Naive thymus-derived CD4-positive, alpha-beta T cell (primary cell): ENCODE data around the gene MYCN. TPM values are rescaled to one million over a fixed set of nuclear protein-coding genes. Genes with fewer than 3 reads are reported as not detected.

Experiments
- ATAC-seq: fragments of 150-1000 bp; cut with Tn5 transposase; 2 replicates; pipeline ENCODE4 v1.10.0; 2021; ENCODE audit warnings: mild to moderate bottlenecking, moderate library complexity
- CTCF ChIA-PET: fragments of 350-600 bp; sonication (Branson Sonifier 250); formaldehyde crosslinking; loops from one replicate; lab custom pipeline; 2021; ENCODE audit warnings: antibody characterized with exemption; lab: Charles Lee
- POLR2A ChIA-PET: fragments of 350-600 bp; sonication (Branson Sonifier 250); formaldehyde crosslinking; loops from one replicate; lab custom pipeline; 2021; ENCODE audit warnings: antibody characterized with exemption, inconsistent platforms; lab: Charles Lee
- DNase-seq, 9 donors: peaks; one replicate each; pipeline versions ENCODE4 v3.0.0 to v3.0.0-alpha.2; 2020 to 2022; ENCODE audit warnings: mixed read lengths in 1 of 9
- H3K27ac ChIP-seq: one replicate; pipeline ENCODE4 v1.7.0; 2013; ENCODE audit warnings: mild to moderate bottlenecking, low read depth, low read length, moderate library complexity
- H3K27me3 ChIP-seq, 2 donors: one replicate each; pipeline ENCODE4 v1.7.0; 2013; ENCODE audit warnings: low read length in 2 of 2, mild to moderate bottlenecking in 2 of 2, moderate library complexity in 2 of 2; ENCODE audit not compliant: control insufficient read depth in 2 of 2, insufficient read depth in 2 of 2
- H3K36me3 ChIP-seq, 3 experiments: 1 replicate in 2 of 3; 2 replicates in 1 of 3; pipeline ENCODE4 v1.7.0; 2013; ENCODE audit warnings: low read length in 3 of 3, mild to moderate bottlenecking in 3 of 3, moderate library complexity in 1 of 3; ENCODE audit not compliant: insufficient read depth in 3 of 3, control insufficient read depth in 2 of 3
- H3K4me1 ChIP-seq, 2 donors: one replicate each; pipeline ENCODE4 v1.7.0; 2013; ENCODE audit warnings: low read length in 2 of 2, mild to moderate bottlenecking in 2 of 2, moderate library complexity in 1 of 2; ENCODE audit not compliant: control insufficient read depth in 2 of 2, insufficient read depth in 2 of 2
- H3K4me3 ChIP-seq: 2 replicates; pipeline ENCODE4 v1.7.0; 2013; ENCODE audit warnings: mild to moderate bottlenecking, low read length
- H3K9me3 ChIP-seq, 3 experiments: 1 replicate in 2 of 3; 2 replicates in 1 of 3; pipeline ENCODE4 v1.7.0; 2013; ENCODE audit warnings: low read length in 3 of 3; ENCODE audit not compliant: control insufficient read depth in 2 of 3
- H3K27ac Mint-ChIP-seq, 9 donors: one replicate each; pipeline ENCODE4 v1.8.0; 2020 to 2022; ENCODE audit warnings: mixed read lengths in 9 of 9, mild to moderate bottlenecking in 8 of 9, moderate library complexity in 5 of 9, inconsistent platforms in 2 of 9
- H3K27me3 Mint-ChIP-seq, 5 donors: one replicate each; pipeline ENCODE4 v1.8.0; 2021 to 2022; ENCODE audit warnings: mixed read lengths in 5 of 5, mild to moderate bottlenecking in 1 of 5
- H3K36me3 Mint-ChIP-seq, 5 donors: one replicate each; pipeline ENCODE4 v1.8.0; 2020 to 2022; ENCODE audit warnings: mixed read lengths in 5 of 5, mild to moderate bottlenecking in 3 of 5, inconsistent platforms in 1 of 5
- H3K4me1 Mint-ChIP-seq, 7 donors: one replicate each; pipeline ENCODE4 v1.8.0; 2020 to 2022; ENCODE audit warnings: mixed read lengths in 7 of 7, mild to moderate bottlenecking in 3 of 7, inconsistent platforms in 1 of 7
- H3K4me3 Mint-ChIP-seq, 10 donors: one replicate each; pipeline ENCODE4 v1.8.0; 2020 to 2022; ENCODE audit warnings: mild to moderate bottlenecking in 10 of 10, mixed read lengths in 10 of 10, moderate library complexity in 6 of 10, inconsistent platforms in 2 of 10
- H3K9me3 Mint-ChIP-seq, 11 donors: one replicate each; pipeline ENCODE4 v1.8.0; 2020 to 2022; ENCODE audit warnings: mixed read lengths in 11 of 11, mild to moderate bottlenecking in 4 of 11, inconsistent platforms in 1 of 11, moderate library complexity in 1 of 11
- intact Hi-C, 2 donors: fragments of 100-400 bp; cut with micrococcal nuclease; formaldehyde crosslinking; loops; one replicate each; pipeline ENCODE4 v1.15.1; 2023
- polyA plus RNA-seq, 2 donors: library from polyadenylated mRNA; unstranded; fragments of 300-500 nt; fragmentation: Illumina TruSeq; gene quantifications; one replicate each; pipeline ENCODE4 v1.2.3, GENCODE V29; 2021
- total RNA-seq, 6 experiments: library from RNA in 5 of 6; stranded (reverse) in 5 of 6; gene quantifications; 1 replicate in 5 of 6; 2 replicates in 1 of 6; pipeline ENCODE4 v1.2.3 and lab custom pipeline; 2021 to 2026

The MYCN gene
- total and polyA plus RNA-seq, 7 experiments from 2014 or later = 0.21 to 2.3 (median 0.47) TPM; not detected in 3

DNA sequence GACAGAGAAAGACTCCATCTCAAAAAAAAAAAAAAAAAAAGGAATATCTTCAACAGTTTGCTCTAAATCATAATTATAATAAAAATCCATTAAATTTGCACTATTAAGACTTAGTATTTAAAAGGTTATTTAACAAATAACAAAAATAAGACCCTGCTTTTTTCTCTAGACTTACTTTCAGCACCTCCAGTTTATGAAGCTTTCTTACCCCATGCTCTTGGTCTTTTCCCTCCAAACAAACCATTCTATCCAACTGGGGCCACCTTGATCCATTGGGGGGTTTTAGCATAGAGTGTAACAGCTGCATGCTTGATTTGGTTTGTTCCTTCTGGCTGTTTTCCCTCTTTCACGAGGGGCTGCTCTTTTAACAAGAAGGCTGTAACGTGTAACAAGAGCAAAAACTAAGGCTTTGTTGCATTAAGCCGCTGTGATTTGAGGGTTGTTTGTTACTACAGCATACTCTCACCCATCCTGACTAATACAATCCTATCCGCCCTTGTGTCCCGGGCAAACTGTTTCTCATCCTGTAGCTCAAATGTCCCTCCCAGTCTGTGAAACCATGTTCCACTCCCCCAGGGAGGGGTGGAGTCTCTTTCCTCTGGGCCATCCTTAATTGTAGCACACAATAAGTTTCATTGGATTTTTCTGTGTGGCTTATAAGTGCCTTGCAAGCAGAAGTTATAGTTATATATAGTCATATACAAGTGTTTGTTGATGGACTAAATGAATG is 9.6 kb upstream of the MYCN start:
- H3K9me3 Mint-ChIP-seq = peaks cover 0 to 1% (median 0%) of the 10 kb centered on the region in 11 donors
- no peak overlapping the region for H3K4me3 Mint-ChIP-seq
- H3K4me1 Mint-ChIP-seq = no peaks in the 10 kb centered on the region
- Histone ChIP-seq H3K27ac (no peak overlapping the region), H3K36me3 (no peaks in the 10 kb centered on the region), H3K9me3 (no peaks in the 10 kb centered on the region), H3K4me1 (no peaks in the 10 kb centered on the region), H3K27me3 (no peaks in the 10 kb centered on the region), H3K4me3 (no peak overlapping the region)
- ChIA-PET CTCF (interaction anchor here (0.6 to 1.4 kb wide), 2 partner anchors 9 to 276 kb away, joined by 3 to 10 read pairs; no protein-coding TSS in a partner anchor), POLR2A (no interaction called here)
- no peaks in the 10 kb centered on the region for H3K36me3 Mint-ChIP-seq
- no peak for ATAC-seq
- peaks cover 3 to 13% (median 10%) of the 10 kb centered on the region in 5 donors for H3K27me3 Mint-ChIP-seq
- DNase-seq = no peak
- intact Hi-C loops = loop anchor here in 1 of 2 donors (10.0 kb wide), 1 partner anchor 296 kb away; no protein-coding TSS in a partner anchor
- H3K27ac Mint-ChIP-seq = no peak overlapping the region

- no peaks in the 10 kb centered on the region for H3K4me1 ChIP-seq
- CTCF ChIA-PET = interaction anchor here (0.5 to 1.4 kb wide), 2 partner anchors 8 to 436 kb away, joined by 4 to 10 read pairs; no protein-coding TSS in a partner anchor
- DNase-seq (no peak), ATAC-seq (no peak)
- POLR2A ChIA-PET = no interaction called here
- Mint-ChIP-seq H3K27ac (no peak overlapping the region), H3K9me3 (peaks cover 0 to 1% (median 0%) of the 10 kb centered on the region in 11 donors), H3K4me1 (no peaks in the 10 kb centered on the region), H3K4me3 (no peak overlapping the region), H3K36me3 (no peaks in the 10 kb centered on the region), H3K27me3 (peaks cover 4 to 14% (median 13%) of the 10 kb centered on the region in 5 donors)
- no peak overlapping the region for H3K4me3 ChIP-seq
- H3K27me3 ChIP-seq = no peaks in the 10 kb centered on the region
- H3K27ac ChIP-seq = no peak overlapping the region
- H3K9me3 ChIP-seq = no peaks in the 10 kb centered on the region
- intact Hi-C loops = loop anchor here in 1 of 2 donors (10.0 kb wide), 1 partner anchor 297 kb away; no protein-coding TSS in a partner anchor
- no peaks in the 10 kb centered on the region for H3K36me3 ChIP-seq
These were observed 8.9 kb upstream of the MYCN start for GRCh38 chr2:15931319-15931890.

GRCh38 chr2:15931950-15932349 is 8.4 kb upstream of the MYCN start:
- Histone ChIP-seq H3K4me3 (no peak overlapping the region), H3K27me3 (no peaks in the 10 kb centered on the region), H3K36me3 (no peaks in the 10 kb centered on the region), H3K27ac (no peak overlapping the region), H3K9me3 (no peaks in the 10 kb centered on the region), H3K4me1 (no peaks in the 10 kb centered on the region)
- POLR2A ChIA-PET = no interaction called here
- CTCF ChIA-PET = interaction anchor here (0.5 kb wide), 1 partner anchor 435 kb away, joined by 4 read pairs; no protein-coding TSS in a partner anchor
- H3K4me1 Mint-ChIP-seq = no peaks in the 10 kb centered on the region
- H3K36me3 Mint-ChIP-seq = no peaks in the 10 kb centered on the region
- intact Hi-C loops = loop anchor here in 1 of 2 donors (10.0 kb wide), 1 partner anchor 297 kb away; no protein-coding TSS in a partner anchor
- DNase-seq (no peak), ATAC-seq (no peak)
- no peak overlapping the region for H3K4me3 Mint-ChIP-seq
- H3K9me3 Mint-ChIP-seq = peaks cover 0 to 1% (median 0%) of the 10 kb centered on the region in 11 donors
- H3K27ac Mint-ChIP-seq = no peak overlapping the region
- peaks cover 9 to 19% (median 18%) of the 10 kb centered on the region in 5 donors for H3K27me3 Mint-ChIP-seq

GRCh38 chr2:15932394-15933183 is 7.8 kb upstream of the MYCN start:
- Histone ChIP-seq H3K9me3 (no peaks in the 10 kb centered on the region), H3K4me3 (no peak overlapping the region), H3K27ac (no peak overlapping the region), H3K4me1 (no peaks in the 10 kb centered on the region), H3K27me3 (no peaks in the 10 kb centered on the region), H3K36me3 (no peaks in the 10 kb centered on the region)
- peaks cover 16 to 23% (median 21%) of the 10 kb centered on the region in 5 donors for H3K27me3 Mint-ChIP-seq
- peaks cover 0 to 1% (median 0%) of the 10 kb centered on the region in 11 donors for H3K9me3 Mint-ChIP-seq
- ATAC-seq (no peak), DNase-seq (no peak)
- no peak overlapping the region for H3K27ac Mint-ChIP-seq
- intact Hi-C loops = loop anchor here in 1 of 2 donors (10.0 kb wide), 1 partner anchor 298 kb away; no protein-coding TSS in a partner anchor
- ChIA-PET CTCF (no interaction called here), POLR2A (no interaction called here)
- no peaks in the 10 kb centered on the region for H3K36me3 Mint-ChIP-seq
- H3K4me3 Mint-ChIP-seq = no peak overlapping the region
- no peaks in the 10 kb centered on the region for H3K4me1 Mint-ChIP-seq

GRCh38 chr2:15933184-15933845 is 7.0 kb upstream of the MYCN start:
- ChIA-PET POLR2A (no interaction called here), CTCF (no interaction called here)
- DNase-seq (no peak), ATAC-seq (no peak)
- H3K27me3 ChIP-seq = no peaks in the 10 kb centered on the region
- no peak overlapping the region for H3K4me3 ChIP-seq
- no peak overlapping the region for H3K4me3 Mint-ChIP-seq
- H3K27ac Mint-ChIP-seq = no peak overlapping the region
- H3K9me3 Mint-ChIP-seq = peaks cover 0 to 1% (median 0%) of the 10 kb centered on the region in 11 donors
- intact Hi-C loops = loop anchor here in 1 of 2 donors (10.0 kb wide), 1 partner anchor 299 kb away; no protein-coding TSS in a partner anchor
- H3K36me3 ChIP-seq = no peaks in the 10 kb centered on the region
- H3K4me1 ChIP-seq = no peaks in the 10 kb centered on the region
- peaks cover 0 to 1% (median 0%) of the 10 kb centered on the region in 5 donors for H3K36me3 Mint-ChIP-seq
- H3K27me3 Mint-ChIP-seq = peaks cover 23 to 31% (median 26%) of the 10 kb centered on the region in 5 donors
- no peaks in the 10 kb centered on the region for H3K9me3 ChIP-seq
- H3K27ac ChIP-seq = no peak overlapping the region
- peaks cover 0 to under 1% (median 0%) of the 10 kb centered on the region in 7 donors for H3K4me1 Mint-ChIP-seq
